CD4-positive, alpha-beta T cell treated with Interleukin-10 for 1 hour (primary cell): ENCODE results near the gene ACSF2.
A peak's percentile ranks its signal among the peaks of the same experiment; 100 is the strongest.
"Not testable (repeated sequence)": the region's sequence is repeated elsewhere in the genome, so short reads cannot be mapped to it uniquely, and the experiment has no call there.

ENCODE experiments used
- DNase-seq: peaks from one replicate; pipeline ENCODE4 v3.0.0-alpha.2; 2020

The ACSF2 gene

DNA sequence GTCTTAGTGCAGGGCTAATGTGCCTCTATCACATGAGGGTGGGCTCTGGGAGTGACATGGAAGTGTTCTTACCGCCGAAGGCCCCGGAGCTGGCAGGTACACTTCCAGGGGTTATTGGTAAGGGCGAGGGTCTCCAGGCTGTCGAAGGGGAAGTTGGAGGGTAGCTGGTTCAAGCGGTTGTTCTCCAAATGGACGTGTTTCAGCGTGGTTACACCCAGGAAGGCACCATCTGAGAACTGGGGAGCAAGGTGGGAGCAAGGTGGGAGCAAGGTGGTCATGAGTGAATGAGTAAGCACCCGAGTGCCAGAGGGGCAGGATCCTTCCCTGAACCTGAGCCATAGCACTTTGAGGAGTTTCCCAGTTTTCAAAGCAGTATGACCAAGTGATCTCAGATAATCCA, 39.6 kb downstream of the ACSF2 start:
- no peak for DNase-seq

DNA sequence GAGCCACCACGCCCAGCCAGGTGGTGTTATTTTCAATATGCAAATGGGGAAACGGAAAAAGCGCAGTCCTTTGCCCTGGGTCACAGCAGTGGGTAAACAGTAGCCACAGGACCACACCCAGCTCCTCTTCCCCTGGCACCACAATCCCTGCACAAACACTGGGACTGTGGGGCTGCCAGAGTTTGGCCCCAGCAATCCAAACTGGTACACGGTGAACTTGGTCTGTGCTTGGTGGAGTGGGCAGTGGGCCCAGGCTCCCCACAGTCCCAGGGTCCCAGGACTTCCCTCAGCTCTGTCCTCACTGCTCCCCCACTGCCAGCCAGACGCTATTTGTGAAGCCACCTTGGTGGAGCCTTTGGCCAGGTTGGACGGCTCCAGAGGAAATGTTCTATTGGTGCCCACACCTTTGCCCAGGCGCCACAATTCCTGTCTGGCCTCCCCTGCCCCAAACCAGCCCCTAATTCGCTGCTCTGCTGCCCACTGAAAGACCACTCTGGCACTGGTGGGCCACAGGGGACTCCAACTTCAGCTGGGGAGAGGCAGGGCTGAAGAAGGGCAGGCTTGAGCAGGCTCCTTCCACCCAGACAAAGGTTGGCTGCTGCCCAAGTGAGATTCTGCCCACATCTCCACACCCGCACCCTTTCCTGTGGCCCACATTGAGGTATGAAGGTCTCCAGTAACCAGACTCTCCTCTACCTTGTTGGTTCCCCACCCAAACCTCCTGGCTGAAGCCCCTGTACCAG, 40.5 kb downstream of the ACSF2 start:
- no peak for DNase-seq

DNA sequence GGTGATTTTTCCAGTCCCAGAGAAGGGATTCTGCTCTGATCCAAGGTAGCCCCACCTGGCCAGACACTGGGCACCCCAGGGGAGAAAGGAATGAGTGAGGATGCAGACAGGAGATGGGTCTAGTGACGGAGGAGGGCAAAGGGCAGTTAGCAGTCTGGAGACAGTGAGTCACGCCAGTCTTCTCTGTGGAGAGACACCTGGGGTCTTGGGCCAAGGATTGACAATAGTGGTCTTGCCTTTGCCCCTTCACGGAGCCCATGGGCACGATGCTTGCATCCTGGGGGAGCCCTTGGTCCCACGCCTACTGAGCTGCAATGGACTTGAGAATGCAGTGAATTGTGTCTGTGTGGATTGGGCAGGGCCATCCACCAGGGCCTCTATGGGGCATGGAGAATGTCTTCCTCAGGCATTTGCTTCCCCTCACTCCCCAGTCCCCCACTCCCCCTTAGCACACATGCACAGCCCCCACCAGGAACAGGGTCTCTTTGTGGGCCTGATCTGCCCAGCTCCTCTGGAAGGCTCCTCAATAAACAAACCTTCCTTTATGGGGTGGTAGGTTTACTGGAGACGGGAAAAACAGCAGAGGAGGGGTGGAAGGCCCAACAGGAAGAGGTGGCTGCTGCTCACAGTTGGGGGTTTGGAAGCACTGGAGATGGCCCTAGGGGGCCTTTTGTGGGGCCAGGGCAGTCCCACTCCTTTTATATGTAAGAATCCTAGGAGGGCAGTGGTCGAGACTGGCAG, 41.3 kb downstream of the ACSF2 start:
- DNase-seq = no peak

DNA sequence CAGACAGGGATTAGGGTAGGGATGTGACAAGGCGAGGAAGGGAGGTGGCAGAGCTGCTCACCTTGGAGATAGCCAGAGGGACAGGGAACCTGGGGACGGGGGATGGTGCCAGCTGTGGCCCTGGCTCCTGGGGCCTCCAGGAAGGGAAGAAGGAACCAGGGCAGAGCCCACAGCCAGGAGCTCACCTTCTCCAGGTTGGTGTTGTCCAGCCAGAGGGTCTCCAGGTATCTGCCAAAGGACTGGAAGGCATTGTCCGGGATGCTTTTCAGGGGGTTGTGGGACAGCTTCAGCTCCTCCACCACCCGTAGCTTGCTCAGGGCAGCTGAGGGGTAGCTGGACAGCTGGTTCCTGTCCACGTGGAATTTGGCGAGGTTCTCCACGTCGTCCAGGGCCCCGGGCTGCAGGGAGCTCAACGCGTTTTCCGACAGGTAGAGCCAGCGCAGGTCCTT, 41.9 kb downstream of the ACSF2 start:
- no peak for DNase-seq

DNA sequence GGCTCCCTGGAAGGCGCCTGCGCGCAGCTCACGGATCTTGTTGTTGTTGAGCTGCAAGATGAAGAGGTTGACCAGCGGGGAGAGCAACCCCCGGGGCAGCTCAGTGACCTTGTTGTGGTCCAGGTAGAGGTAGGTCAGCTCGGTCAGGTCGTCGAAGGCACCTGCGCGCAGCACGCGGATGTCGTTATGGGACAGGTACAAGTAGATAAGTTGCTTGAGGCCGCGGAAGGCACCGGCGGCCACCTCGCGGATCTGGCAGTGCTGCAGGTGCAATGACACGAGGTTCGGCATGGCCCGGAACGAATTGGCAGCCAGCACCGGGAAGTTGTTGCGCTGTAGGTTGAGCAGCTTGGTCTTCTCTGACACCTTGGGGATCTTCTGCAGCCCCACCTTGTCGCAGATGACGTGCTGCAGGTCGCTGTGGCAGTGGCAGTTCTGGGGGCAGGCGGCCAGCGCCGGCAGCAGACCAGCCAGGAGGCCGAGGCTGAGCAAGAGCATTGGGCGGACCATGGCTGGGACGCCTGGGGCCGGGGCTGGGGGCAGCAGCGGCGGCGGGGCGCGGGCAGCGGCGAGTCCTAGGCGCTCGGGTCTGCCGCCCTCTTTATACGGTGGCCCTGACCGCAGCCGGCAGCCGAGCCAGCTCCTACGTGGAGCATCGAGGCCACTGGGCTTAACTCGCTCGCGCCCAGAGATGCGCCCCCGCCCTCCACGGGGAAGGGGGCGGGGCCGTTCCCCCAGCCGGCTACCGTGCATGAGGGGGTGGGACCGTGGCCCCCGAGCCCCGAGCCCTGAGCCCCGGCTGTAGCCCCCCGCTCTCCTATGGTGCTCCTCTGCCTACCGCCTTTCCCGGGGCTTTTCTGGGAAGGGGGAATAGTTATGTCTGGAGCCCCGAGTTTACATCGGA, 42.5 kb downstream of the ACSF2 start, which contains the start of gene CHAD:
Gene CHAD, minus strand, starts transcription at position 577 of the 904 bp plus-strand sequence. Its CDS starts 67 bp downstream, at position 510.
- no peak for DNase-seq

DNA sequence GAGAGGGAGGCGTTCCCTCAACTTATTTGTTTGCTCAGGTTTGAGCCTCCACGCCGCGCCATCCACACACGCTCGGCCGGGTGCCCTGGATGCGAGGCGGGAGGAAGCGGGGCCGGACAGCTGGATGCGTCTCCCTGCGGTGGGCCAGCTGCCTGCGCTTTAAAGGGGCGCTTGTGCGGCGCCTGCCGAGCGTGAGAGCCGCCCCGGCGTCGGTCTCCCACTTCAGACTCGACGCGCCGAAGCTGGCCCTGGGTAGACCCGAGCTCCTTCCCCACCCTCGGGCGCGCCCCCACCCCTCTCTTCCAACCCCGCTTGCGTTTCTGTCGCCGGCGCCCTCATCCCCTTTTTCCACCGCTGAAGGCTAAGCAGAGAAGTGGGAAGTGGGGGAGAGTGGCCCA, 43.2 kb downstream of the ACSF2 start:
- DNase-seq = no peak

DNA sequence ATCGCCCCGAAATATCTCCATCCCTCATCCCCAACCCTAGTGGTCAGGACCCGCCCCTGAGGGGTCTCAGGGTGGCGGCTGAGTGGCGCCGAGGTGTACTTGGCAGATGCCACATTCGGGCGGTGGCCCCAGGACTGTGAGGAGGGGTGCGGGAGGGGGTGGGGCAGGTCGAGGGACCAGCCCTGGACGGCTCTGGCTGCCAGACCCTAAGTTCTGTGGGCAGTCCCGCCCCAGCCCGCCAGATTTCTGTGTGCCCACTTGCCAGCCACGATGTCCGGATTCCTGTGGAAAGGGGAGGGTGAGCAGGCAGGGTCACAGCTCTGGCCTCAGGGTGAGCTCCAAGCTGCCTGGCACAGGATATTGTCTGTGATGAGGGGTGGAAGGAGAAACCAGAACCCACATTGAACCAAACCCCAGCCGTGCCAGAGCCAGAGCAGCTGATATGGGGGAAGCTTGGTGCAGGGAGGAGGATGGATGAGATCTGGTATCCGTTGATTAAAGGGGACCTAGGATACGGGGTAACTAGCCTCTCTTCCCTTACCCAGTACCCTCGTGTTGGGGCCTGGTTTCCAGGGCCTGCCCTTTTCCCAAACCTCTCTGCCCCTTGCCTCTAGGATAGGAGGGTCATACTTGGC, 43.8 kb downstream of the ACSF2 start:
- DNase-seq = no peak

DNA sequence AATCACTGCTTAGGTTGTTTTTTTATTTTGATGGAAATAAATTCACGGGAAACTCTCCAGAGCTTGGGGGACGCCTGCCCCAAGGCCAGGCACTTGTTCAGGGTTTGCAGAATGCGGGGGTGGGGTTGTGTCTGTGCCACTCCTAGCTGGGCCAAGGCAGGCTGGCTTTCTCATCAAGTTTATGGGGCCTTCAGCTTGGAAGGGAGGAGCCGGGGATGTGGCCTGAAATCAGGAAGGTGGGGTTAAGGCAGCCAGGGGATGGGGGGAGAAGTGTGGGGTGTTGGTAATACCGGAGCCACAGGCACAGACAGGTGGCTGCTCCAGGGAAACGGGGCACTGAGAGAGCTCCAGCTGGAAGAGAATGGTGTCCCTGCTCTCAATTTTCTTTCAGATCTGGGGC, 44.4 kb downstream of the ACSF2 start:
- no peak for DNase-seq

DNA sequence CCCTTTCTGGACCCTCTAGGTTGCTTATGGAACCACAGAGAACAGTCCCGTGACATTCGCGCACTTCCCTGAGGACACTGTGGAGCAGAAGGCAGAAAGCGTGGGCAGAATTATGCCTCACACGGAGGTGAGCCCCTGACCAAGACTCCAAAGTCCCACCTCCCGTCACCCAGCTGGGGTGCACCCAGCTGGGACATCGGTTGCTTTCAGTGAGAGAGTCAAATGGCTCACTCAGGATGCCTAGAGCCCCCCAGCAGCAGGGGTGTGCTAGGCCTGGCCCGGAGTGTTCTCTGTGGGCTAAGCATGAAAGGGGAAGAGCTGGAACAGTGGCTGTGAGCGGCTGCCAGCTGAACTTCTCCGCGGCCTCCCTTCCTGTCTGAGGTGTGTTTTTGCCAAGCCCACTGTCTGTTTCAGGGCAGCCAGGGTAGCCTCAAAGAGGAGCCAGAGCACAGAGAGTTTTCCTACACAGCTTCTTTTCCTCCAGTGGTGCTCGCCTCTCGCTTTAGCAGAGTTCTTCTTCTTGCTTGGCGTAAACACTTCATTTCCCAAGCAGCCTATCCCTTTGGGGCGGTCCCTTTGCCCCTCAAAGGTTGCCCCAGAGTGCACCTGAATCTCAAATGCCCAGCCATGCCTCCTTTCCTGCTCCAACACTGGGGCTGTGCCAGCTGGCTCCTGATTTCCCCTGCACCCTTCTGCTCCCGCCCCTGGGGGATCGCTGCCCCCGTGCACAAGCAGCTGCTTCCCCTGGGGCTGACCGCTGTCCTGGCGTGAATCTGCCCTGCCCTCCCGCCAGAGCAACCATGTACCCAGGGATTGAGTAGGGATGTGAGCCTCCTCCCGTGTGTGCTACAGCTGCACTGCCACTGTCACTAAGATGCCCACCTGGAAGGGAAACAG, 45.2 kb downstream of the ACSF2 start:
- DNase-seq = no peak

DNA sequence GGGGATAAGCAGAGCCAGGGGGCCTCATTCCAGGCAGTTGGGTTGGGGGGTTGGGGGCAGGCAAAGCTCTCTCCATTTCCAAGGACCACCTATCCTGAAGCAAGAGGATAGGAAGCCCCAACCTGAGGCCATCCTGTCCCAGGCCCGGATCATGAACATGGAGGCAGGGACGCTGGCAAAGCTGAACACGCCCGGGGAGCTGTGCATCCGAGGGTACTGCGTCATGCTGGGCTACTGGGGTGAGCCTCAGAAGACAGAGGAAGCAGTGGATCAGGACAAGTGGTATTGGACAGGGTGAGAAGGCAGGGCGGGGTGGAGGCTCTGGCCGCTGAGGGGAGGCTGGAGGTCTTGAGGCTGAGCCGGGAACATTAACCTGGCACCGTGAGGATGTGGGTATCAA, 46.3 kb downstream of the ACSF2 start:
- no peak for DNase-seq

DNA sequence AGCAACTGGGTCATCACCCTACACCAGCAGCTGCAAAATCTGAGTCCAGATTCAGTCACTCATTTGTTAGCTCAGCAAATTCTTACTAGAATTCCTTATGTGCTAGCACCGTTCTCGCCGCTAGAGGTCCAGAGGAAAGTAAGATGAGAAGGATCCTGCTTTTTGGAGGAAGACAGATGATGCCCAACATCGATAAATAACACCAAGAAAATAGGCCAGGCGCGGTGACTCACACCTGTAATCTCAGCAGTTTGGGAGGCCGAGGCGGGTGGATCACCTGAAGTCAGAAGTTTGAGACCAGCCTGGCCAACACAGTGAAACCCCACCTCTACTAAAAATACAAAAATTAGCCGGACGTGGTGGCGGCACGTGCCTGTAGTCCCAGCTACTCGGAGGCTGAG, 46.7 kb downstream of the ACSF2 start:
- DNase-seq = not testable (repeated sequence)

DNA sequence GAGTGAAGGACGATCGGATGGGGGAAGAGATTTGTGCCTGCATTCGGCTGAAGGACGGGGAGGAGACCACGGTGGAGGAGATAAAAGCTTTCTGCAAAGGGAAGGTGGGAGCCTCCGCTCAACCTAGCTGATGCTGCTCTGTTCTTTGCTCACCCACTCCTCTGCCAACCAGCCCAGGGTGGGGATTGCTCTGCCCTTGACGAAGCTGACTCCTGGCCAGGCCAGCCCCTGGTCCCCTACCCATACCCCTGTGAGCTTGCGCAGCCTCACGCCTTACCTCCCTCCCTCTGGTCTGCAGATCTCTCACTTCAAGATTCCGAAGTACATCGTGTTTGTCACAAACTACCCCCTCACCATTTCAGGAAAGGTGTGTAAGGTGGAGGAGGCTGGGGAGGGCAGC, 47.9 kb downstream of the ACSF2 start:
- DNase-seq = no peak

DNA sequence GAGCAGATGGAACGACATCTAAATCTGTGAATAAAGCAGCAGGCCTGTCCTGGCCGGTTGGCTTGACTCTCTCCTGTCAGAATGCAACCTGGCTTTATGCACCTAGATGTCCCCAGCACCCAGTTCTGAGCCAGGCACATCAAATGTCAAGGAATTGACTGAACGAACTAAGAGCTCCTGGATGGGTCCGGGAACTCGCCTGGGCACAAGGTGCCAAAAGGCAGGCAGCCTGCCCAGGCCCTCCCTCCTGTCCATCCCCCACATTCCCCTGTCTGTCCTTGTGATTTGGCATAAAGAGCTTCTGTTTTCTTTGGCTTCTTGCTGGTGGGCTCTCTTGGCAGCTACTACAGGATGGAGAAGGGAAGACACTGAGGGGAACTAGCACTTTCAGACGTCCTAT, 48.5 kb downstream of the ACSF2 start:
- no peak for DNase-seq

DNA sequence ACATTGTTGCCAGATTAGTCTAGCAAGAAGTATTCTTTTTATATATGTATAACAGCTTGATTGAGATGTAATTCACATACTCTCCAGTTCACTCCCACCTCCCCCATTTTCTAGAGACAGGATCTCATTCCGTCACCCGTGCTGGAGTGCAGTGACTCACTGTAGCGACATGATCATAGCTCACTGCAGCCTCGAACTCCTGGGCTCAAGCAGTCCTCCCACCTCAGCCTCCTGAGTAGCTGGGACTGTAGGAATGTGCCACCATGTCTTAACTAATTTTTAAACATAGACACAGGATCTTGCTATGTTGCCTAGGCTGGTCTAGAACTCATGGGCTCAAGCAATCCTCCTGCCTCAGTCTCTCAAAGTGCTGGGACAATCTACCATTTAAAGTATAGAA, 49.3 kb downstream of the ACSF2 start:
- no peak for DNase-seq

DNA sequence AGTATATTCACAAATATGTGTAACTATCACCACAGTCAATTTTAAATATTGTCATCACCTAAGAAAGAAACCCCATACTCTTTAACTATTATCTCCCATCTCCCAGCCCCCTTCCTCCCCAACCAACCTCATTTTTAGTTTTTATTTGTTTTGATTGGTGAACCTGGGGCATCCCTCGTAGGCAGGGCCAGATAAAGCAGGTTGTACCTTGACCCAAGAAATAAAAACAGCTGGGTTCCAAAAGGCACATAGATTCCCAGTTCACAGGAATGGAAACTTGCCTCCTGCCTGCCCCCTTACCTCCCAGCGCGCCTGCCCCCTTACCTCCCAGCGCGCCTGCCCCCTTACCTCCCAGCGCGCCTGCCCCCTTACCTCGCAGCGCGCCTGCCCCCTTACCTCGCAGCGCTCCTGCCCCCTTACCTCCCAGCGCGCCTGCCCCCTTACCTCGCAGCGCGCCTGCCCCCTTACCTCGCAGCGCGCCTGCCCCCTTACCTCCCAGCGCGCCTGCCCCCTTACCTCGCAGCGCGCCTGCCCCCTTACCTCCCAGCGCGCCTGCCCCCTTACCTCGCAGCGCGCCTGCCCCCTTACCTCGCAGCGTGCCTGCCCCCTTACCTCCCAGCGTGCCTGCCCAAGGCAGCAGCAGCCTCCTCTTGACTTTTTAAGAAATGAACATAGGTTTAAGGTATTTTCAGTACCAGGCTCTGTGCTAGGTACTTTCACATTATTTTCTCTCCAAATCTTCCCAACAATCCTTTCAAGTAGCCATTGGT, 49.9 kb downstream of the ACSF2 start:
- not testable (repeated sequence) for DNase-seq

DNA sequence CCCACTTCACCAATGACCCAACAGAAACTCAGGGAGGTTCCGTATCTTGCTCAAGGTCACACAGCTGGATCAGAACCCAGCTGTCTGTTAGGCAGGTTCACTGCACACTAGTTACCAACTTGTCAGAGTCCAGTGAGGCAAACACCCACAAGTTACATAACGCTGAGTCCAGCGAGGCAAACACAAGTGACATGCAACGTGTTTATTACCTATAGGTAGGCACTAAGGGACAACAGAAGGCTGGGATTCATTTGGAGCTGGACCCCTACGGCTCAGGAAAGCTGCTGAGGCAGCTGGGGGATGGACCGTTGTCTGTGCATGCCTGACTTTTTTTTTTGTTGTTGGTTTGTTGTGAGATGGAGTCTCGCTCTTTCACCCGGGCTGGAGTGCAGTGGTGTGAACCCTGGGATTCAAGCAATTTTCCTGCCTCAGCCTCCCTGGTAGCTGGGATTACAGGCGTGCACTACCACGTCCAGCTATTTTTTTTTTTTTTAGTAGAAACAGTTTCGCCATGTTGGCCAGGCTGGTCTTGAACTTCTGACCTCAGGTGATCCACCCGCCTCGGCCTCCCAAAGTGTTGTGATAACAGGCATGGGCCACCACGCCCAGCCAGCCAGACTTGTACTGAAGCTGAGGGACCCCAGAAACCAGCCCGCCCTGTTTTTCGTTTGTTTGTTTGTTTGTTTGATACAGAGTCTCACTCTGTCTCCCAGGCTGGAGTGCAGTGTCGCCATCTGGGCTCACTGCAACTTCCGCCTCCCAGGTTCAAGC, 50.7 kb downstream of the ACSF2 start:
- DNase-seq = no peak

DNA sequence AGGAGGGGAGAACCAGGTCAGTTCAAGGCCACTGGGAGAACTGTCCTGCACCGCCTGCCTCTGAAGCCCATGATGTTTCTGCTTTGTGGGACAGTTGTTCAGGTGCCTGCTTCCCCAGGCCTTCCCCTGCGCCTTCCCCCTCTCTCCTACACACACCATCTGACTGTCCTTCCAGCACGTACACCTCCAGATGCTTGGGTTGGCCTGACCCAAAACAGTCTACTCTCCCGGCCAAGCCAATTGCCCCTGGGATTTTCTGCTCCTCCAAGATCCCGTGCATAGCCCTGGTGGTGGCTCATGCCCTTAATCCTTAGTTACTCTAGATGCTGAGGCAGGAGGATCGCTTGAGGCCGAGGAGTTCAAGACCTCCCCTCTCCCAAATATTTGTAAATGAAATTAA, 52.0 kb downstream of the ACSF2 start:
- DNase-seq = no peak

DNA sequence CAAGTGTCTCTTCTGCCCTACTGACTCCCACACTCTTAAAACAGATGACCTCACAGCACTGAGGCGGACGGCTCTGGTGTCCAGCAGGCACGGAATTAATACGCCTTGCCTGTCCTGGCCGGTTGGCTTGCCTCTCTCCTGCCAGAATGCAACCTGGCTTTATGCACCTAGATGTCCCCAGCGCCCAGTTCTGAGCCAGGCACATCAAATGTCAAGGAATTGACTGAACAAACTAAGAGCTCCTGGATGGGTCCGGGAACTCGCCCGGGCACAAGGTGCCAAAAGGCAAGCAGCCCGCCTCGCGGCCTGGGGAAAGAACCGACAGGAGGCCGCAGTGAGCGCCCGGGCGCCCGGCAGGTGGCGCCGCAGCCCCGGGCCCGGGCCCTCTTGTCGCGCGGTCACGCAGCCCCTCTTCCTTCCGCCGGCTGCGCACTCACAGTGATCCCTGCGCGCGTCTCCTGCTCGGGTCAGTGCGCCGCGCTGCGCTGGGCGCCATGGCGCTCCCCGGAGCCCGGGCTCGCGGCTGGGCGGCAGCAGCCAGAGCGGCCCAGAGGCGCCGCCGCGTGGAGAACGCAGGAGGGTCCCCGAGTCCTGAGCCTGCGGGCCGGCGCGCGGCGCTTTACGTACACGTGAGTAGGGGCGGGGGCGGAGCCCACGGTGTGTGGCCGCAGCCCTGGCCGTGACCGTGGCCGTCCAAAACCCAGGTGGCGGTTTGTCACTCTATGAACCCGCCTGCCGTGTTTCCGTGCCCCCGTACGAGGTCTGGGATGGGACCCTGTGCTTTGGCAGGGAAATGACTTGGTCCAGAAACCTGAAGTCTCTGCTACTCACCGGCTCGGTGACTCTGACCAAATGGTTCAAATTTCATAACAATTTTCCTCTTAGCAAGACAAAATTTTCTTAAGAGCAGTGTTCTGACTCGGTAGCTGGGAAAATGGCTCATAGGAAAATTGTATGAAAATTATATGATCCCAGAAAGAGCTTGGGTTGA, 52.7 kb downstream of the ACSF2 start, which contains the start of gene RSAD1:
Gene RSAD1, plus strand, starts transcription at position 470 of the 991 bp plus-strand sequence. Its CDS starts 25 bp downstream, at position 495.
- DNase-seq = peak; percentile 88
